ENCODE results near the gene WSB1. TPM values are rescaled to one million over a fixed set of nuclear protein-coding genes. Genes with fewer than 3 reads are reported as not detected.

The WSB1 gene
- polyA plus RNA-seq, 2 of the 4 experiments (the other 2 are of a cell fraction): 46.0 to 111 TPM

GRCh38 chr17:27353461-27354050, 59.6 kb downstream of the WSB1 start (continued):
- TF ChIP-seq BCL3 (IDR thresholded peaks at IDR 0.05): peak; percentile 92
- no peak for TF ChIP-seq KDM5A (IDR thresholded peaks at IDR 0.05)
- no peak for TF ChIP-seq CBX2 (IDR thresholded peaks at IDR 0.05; ENCODE audit: borderline replicate concordance, low read depth)
- peak; percentile 49 to 64; a peak in 2 of 5 replicates for TF ChIP-seq EP300 (IDR thresholded peaks at IDR 0.05)
- TF ChIP-seq ELK1 (IDR thresholded peaks at IDR 0.05; ENCODE audit: low read depth, low read length): no peak
- TF ChIP-seq ZC3H11A (IDR thresholded peaks at IDR 0.05): no peak
- peak; percentile 64 for TF ChIP-seq MAX (IDR thresholded peaks at IDR 0.05)
- TF ChIP-seq CBX8 (IDR thresholded peaks at IDR 0.05): no peak
- no peak for TF ChIP-seq RCOR1 (IDR thresholded peaks at IDR 0.05; ENCODE audit: low read depth, low read length)
- peak; percentile 99 for TF ChIP-seq SMC3 (IDR thresholded peaks at IDR 0.05)
- no peak for TF ChIP-seq ZSCAN20 (CRISPR knock-in tag; IDR thresholded peaks at IDR 0.05)
- TF ChIP-seq HOXB5 (CRISPR knock-in tag; IDR thresholded peaks at IDR 0.05): peak; percentile 56; the same call in 1 of the 2 replicates
- no peak for TF ChIP-seq KDM1A (IDR thresholded peaks at IDR 0.05; ENCODE audit: low read depth)
- TF ChIP-seq POLR2AphosphoS2 (conservative IDR thresholded peaks at IDR 0.05; ENCODE audit: low read length): no peak
- peak; percentile 65 for TF ChIP-seq PHF8 (IDR thresholded peaks at IDR 0.05; ENCODE audit: borderline replicate concordance, low read depth)
- TF ChIP-seq JUN (IDR thresholded peaks at IDR 0.05): peak; percentile 89 to 98
- TF ChIP-seq GATA3 (IDR thresholded peaks at IDR 0.05; ENCODE audit: borderline replicate concordance): peak; percentile 66; the same call in 1 of the 2 replicates
- TF ChIP-seq TP53 (CRISPR knock-in tag; IDR thresholded peaks at IDR 0.05): 0 out of 2 replicates have a peak, but pooled peaks have one; percentile 18
- TF ChIP-seq, protein P1, sequence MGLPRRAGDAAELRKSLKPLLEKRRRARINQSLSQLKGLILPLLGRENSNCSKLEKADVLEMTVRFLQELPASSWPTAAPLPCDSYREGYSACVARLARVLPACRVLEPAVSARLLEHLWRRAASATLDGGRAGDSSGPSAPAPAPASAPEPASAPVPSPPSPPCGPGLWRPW (IDR thresholded peaks at IDR 0.05): no peak
- TF ChIP-seq MYC (IDR thresholded peaks at IDR 0.05; ENCODE audit: borderline replicate concordance, low read length): peak; percentile 58; the same call in 1 of the 2 replicates
- TF ChIP-seq MAZ (IDR thresholded peaks at IDR 0.05; ENCODE audit: borderline replicate concordance, low read depth, low read length): peak; percentile 70; the same call in 1 of the 2 replicates
- TF ChIP-seq CTCF (IDR thresholded peaks at IDR 0.05): peak; percentile 99
- TF ChIP-seq, protein P2, sequence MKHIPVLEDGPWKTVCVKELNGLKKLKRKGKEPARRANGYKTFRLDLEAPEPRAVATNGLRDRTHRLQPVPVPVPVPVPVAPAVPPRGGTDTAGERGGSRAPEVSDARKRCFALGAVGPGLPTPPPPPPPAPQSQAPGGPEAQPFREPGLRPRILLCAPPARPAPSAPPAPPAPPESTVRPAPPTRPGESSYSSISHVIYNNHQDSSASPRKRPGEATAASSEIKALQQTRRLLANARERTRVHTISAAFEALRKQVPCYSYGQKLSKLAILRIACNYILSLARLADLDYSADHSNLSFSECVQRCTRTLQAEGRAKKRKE (CRISPR knock-in tag; IDR thresholded peaks at IDR 0.05; ENCODE audit: low read depth): no peak
- TF ChIP-seq FOSL2 (IDR thresholded peaks at IDR 0.05): peak; percentile 96
- TF ChIP-seq FOSL2 (CRISPR knock-in tag; IDR thresholded peaks at IDR 0.05): peak; percentile 100
- TF ChIP-seq ZFP36 (IDR thresholded peaks at IDR 0.05; ENCODE audit: borderline replicate concordance, partially characterized antibody): no peak
- peak; percentile 54; the same call in 1 of the 2 replicates for TF ChIP-seq PBX3 (IDR thresholded peaks at IDR 0.05)
